ENCODE results near the gene DUS2.

- TF ChIP-seq, protein P1, sequence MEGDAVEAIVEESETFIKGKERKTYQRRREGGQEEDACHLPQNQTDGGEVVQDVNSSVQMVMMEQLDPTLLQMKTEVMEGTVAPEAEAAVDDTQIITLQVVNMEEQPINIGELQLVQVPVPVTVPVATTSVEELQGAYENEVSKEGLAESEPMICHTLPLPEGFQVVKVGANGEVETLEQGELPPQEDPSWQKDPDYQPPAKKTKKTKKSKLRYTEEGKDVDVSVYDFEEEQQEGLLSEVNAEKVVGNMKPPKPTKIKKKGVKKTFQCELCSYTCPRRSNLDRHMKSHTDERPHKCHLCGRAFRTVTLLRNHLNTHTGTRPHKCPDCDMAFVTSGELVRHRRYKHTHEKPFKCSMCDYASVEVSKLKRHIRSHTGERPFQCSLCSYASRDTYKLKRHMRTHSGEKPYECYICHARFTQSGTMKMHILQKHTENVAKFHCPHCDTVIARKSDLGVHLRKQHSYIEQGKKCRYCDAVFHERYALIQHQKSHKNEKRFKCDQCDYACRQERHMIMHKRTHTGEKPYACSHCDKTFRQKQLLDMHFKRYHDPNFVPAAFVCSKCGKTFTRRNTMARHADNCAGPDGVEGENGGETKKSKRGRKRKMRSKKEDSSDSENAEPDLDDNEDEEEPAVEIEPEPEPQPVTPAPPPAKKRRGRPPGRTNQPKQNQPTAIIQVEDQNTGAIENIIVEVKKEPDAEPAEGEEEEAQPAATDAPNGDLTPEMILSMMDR (IDR thresholded peaks at IDR 0.05), result no peak
- no peak for TF ChIP-seq POLR2A (IDR thresholded peaks at IDR 0.05)
- TF ChIP-seq POLR2AphosphoS5 (IDR thresholded peaks at IDR 0.05), result no peak
Observed at GRCh38 chr16:68083861-68084503, 60.9 kb downstream of the DUS2 start.
